Measurements from ENCODE around the gene BMF.

BMF gene

GRCh38 chr15:40084650-40085049 lies 24.0 kb downstream of the BMF start:
- Histone ChIP-seq H3K27ac (replicated peaks) (no peak overlapping the region), H3K4me3 (replicated peaks; ENCODE audit: insufficient read depth, low read length) (no peak overlapping the region), H3K27me3 (ENCODE audit: insufficient read depth, poor library complexity, severe bottlenecking) (no peaks in the 10 kb centered on the region)
- DNase-seq (ENCODE audit: low read depth in 1 of 2, low spot score in 1 of 2) = no peak
- TF ChIP-seq REST (IDR thresholded peaks at IDR 0.05; ENCODE audit: insufficient replicate concordance, low read depth) (no peak), CTCF (IDR thresholded peaks at IDR 0.05; ENCODE audit: insufficient read depth, low read length) (no peak), GABPA (IDR thresholded peaks at IDR 0.05; ENCODE audit: low read depth) (no peak), POLR2AphosphoS5 (IDR thresholded peaks at IDR 0.05; ENCODE audit: low read depth) (no peak), SPI1 (IDR thresholded peaks at IDR 0.05; ENCODE audit: borderline replicate concordance, low read depth) (no peak)

GRCh38 chr15:40082195-40082883 lies 26.3 kb downstream of the BMF start:
- H3K27me3 ChIP-seq (ENCODE audit: insufficient read depth, poor library complexity, severe bottlenecking) = no peaks in the 10 kb centered on the region
- no peak for DNase-seq (ENCODE audit: low read depth in 1 of 2, low spot score in 1 of 2)
- TF ChIP-seq REST (IDR thresholded peaks at IDR 0.05; ENCODE audit: insufficient replicate concordance, low read depth) (no peak), SPI1 (IDR thresholded peaks at IDR 0.05; ENCODE audit: borderline replicate concordance, low read depth) (no peak), POLR2AphosphoS5 (IDR thresholded peaks at IDR 0.05; ENCODE audit: low read depth) (no peak), GABPA (IDR thresholded peaks at IDR 0.05; ENCODE audit: low read depth) (no peak)
- H3K27ac ChIP-seq (replicated peaks) = peak overlapping the region; percentile 77
- H3K4me3 ChIP-seq (replicated peaks; ENCODE audit: insufficient read depth, low read length) = no peak overlapping the region

GRCh38 chr15:40081691-40082194 lies 26.9 kb downstream of the BMF start:
- peak in 1 of 2 experiments; percentile 47 for DNase-seq (ENCODE audit: low read depth in 1 of 2, low spot score in 1 of 2)
- Histone ChIP-seq H3K27ac (replicated peaks) (peak overlapping the region; percentile 77), H3K27me3 (ENCODE audit: insufficient read depth, poor library complexity, severe bottlenecking) (no peaks in the 10 kb centered on the region), H3K4me3 (replicated peaks; ENCODE audit: insufficient read depth, low read length) (peak overlapping the region; percentile 3; the same call in 1 of the 2 replicates)
- TF ChIP-seq REST (IDR thresholded peaks at IDR 0.05; ENCODE audit: insufficient replicate concordance, low read depth) (no peak), POLR2AphosphoS5 (IDR thresholded peaks at IDR 0.05; ENCODE audit: low read depth) (no peak), SPI1 (IDR thresholded peaks at IDR 0.05; ENCODE audit: borderline replicate concordance, low read depth) (no peak), CTCF (IDR thresholded peaks at IDR 0.05; ENCODE audit: insufficient read depth, low read length) (no peak), GABPA (IDR thresholded peaks at IDR 0.05; ENCODE audit: low read depth) (no peak)
